GM23338 (cell line): ENCODE results near the gene TSPEAR.

Experiments used
- CREB1 ChIP-seq: fragments of 250-450 bp; sonication (Bioruptor Pico); IDR thresholded peaks from 2 replicates; pipeline ENCODE4 v1.5.0; 2020; ENCODE audit warnings: low read depth, mild to moderate bottlenecking, moderate library complexity
- EZH2 ChIP-seq: fragments of 200-600 bp; sonication (generic); IDR thresholded peaks from one replicate; pipeline ENCODE4 v1.8.0; 2017; ENCODE audit warnings: antibody characterized with exemption, mild to moderate bottlenecking, low read depth; ENCODE audit not compliant: unreplicated experiment
- EZH2phosphoT487 ChIP-seq: fragments of 200-600 bp; sonication (generic); IDR thresholded peaks from one replicate; pipeline ENCODE4 v1.8.1; 2018; ENCODE audit warnings: antibody characterized with exemption; ENCODE audit not compliant: unreplicated experiment
- JUNB ChIP-seq: IDR thresholded peaks from one replicate; pipeline ENCODE4 v1.6.1; 2016; ENCODE audit warnings: antibody characterized with exemption; ENCODE audit not compliant: unreplicated experiment
- NANOG ChIP-seq: IDR thresholded peaks from 2 replicates; pipeline ENCODE4 v1.6.1; 2016; ENCODE audit warnings: antibody characterized with exemption, borderline replicate concordance
- POLR2AphosphoS5 ChIP-seq: IDR thresholded peaks from 2 replicates; pipeline ENCODE4 v1.6.1; 2016; ENCODE audit warnings: antibody characterized with exemption, low read depth
- STAT1 ChIP-seq: IDR thresholded peaks from one replicate; pipeline ENCODE4 v1.6.1; 2016; ENCODE audit warnings: antibody characterized with exemption; ENCODE audit not compliant: unreplicated experiment
- ZNF331 ChIP-seq: fragments of 250-450 bp; sonication (Bioruptor Pico); IDR thresholded peaks from 2 replicates; pipeline ENCODE4 v1.5.0; 2020; ENCODE audit warnings: low read depth, mild to moderate bottlenecking, moderate library complexity
- TF ChIP-seq, protein P1 (sequence below), 2 experiments: fragments of 200-600 bp in 1 of 2; sonication (generic) in 1 of 2; conservative IDR thresholded peaks; 2 replicates each; pipeline versions ENCODE4 v1.5.1 to v1.6.1; 2016 to 2017; ENCODE audit warnings: antibody characterized with exemption in 2 of 2, low read depth in 2 of 2, mild to moderate bottlenecking in 2 of 2, moderate library complexity in 1 of 2
- TF ChIP-seq, protein P2 (sequence below): IDR thresholded peaks from one replicate; pipeline ENCODE4 v1.6.1; 2018; ENCODE audit warnings: antibody characterized with exemption; ENCODE audit not compliant: unreplicated experiment

DNA sequence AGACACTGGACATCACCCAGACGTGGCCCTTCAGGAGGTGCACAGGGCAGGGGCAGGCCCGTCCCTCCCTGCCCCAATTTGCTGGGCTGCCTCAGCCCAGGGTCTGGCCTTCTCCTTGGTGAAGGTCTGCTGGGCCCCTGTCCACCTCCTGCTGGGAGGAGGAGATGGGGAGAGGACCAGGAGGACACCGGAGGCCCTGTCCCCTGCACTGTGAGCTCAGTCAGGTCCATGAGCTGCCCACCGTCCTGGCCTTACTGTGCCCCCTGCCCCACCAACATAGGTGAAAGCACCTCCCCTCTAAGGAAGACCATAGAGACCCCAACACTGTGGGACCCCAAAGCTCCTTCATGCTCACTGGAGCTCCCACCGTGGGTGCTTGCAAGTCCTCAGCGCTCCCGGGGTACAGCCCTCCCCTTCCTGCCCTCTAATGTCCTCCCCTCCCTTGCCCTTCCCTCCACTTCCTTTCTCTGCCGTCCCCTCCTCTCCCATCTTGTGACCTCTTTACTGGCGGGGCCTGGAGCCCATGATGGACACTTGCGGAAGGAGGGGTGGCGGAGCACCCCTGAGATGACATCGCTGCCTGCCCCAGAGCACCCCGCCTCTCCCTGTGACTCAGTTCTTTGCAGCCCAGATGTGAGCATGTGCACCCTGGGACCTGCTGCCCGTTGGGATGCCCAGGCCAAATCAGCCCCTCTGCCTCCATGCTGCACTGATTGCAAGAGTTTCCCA lies 251.5 kb downstream of the TSPEAR start:
- no peak for TF ChIP-seq STAT1
- TF ChIP-seq, protein P1, sequence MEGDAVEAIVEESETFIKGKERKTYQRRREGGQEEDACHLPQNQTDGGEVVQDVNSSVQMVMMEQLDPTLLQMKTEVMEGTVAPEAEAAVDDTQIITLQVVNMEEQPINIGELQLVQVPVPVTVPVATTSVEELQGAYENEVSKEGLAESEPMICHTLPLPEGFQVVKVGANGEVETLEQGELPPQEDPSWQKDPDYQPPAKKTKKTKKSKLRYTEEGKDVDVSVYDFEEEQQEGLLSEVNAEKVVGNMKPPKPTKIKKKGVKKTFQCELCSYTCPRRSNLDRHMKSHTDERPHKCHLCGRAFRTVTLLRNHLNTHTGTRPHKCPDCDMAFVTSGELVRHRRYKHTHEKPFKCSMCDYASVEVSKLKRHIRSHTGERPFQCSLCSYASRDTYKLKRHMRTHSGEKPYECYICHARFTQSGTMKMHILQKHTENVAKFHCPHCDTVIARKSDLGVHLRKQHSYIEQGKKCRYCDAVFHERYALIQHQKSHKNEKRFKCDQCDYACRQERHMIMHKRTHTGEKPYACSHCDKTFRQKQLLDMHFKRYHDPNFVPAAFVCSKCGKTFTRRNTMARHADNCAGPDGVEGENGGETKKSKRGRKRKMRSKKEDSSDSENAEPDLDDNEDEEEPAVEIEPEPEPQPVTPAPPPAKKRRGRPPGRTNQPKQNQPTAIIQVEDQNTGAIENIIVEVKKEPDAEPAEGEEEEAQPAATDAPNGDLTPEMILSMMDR (conservative IDR thresholded peaks at IDR 0.05; ENCODE audit: low read depth in 2 of 2) = no peak
- TF ChIP-seq, protein P2, sequence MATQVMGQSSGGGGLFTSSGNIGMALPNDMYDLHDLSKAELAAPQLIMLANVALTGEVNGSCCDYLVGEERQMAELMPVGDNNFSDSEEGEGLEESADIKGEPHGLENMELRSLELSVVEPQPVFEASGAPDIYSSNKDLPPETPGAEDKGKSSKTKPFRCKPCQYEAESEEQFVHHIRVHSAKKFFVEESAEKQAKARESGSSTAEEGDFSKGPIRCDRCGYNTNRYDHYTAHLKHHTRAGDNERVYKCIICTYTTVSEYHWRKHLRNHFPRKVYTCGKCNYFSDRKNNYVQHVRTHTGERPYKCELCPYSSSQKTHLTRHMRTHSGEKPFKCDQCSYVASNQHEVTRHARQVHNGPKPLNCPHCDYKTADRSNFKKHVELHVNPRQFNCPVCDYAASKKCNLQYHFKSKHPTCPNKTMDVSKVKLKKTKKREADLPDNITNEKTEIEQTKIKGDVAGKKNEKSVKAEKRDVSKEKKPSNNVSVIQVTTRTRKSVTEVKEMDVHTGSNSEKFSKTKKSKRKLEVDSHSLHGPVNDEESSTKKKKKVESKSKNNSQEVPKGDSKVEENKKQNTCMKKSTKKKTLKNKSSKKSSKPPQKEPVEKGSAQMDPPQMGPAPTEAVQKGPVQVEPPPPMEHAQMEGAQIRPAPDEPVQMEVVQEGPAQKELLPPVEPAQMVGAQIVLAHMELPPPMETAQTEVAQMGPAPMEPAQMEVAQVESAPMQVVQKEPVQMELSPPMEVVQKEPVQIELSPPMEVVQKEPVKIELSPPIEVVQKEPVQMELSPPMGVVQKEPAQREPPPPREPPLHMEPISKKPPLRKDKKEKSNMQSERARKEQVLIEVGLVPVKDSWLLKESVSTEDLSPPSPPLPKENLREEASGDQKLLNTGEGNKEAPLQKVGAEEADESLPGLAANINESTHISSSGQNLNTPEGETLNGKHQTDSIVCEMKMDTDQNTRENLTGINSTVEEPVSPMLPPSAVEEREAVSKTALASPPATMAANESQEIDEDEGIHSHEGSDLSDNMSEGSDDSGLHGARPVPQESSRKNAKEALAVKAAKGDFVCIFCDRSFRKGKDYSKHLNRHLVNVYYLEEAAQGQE = no peak
- TF ChIP-seq CREB1 (CRISPR knock-in tag) = no peak
- no peak for TF ChIP-seq POLR2AphosphoS5
- no peak for TF ChIP-seq EZH2
- TF ChIP-seq NANOG = no peak
- no peak for TF ChIP-seq EZH2phosphoT487
- TF ChIP-seq ZNF331 (CRISPR knock-in tag) = no peak
- TF ChIP-seq JUNB = no peak
